Neural cell (in vitro differentiated cells): Measurements from ENCODE around the gene DMRT2. TPM values are rescaled to one million over a fixed set of nuclear protein-coding genes. Genes with fewer than 3 reads are reported as not detected.

Experiments used
- H2AFZ ChIP-seq: fragments of 200-600, 300-800 bp; sonication (generic), shearing (Covaris generic); 2 replicates; pipeline ENCODE4 v1.6.0; 2014; ENCODE audit warnings: low read depth, mild to moderate bottlenecking, antibody characterized with exemption, low read length, moderate library complexity
- H3F3A ChIP-seq: fragments of 200-600 bp; shearing (Covaris generic); 2 replicates; pipeline ENCODE4 v1.6.1; 2016; ENCODE audit warnings: mild to moderate bottlenecking, moderate library complexity, mixed read lengths, antibody characterized with exemption, low read length; ENCODE audit not compliant: insufficient read depth, poor library complexity, severe bottlenecking
- H3K27ac ChIP-seq: fragments of 200-600, 300-800 bp; sonication (generic), shearing (Covaris generic); 2 replicates; pipeline ENCODE4 v1.5.1; 2014; ENCODE audit warnings: mild to moderate bottlenecking, low read length, moderate library complexity
- H3K27me3 ChIP-seq: fragments of 300-800, 200-600 bp; sonication (generic), shearing (Covaris generic); 2 replicates; pipeline ENCODE4 v1.6.0; 2014; ENCODE audit warnings: mild to moderate bottlenecking, low read depth, low read length, moderate library complexity; ENCODE audit not compliant: insufficient read depth
- H3K36me3 ChIP-seq: fragments of 300-800, 200-600 bp; sonication (generic), shearing (Covaris generic); 2 replicates; pipeline ENCODE4 v1.5.1; 2014; ENCODE audit warnings: mild to moderate bottlenecking, antibody characterized with exemption, low read length, moderate library complexity; ENCODE audit not compliant: insufficient read depth
- H3K4me2 ChIP-seq: fragments of 300-800, 200-600 bp; sonication (generic), shearing (Covaris generic); 2 replicates; pipeline ENCODE4 v1.6.0; 2014; ENCODE audit warnings: mild to moderate bottlenecking, low read length
- H3K4me3 ChIP-seq: fragments of 300-800, 200-600 bp; sonication (generic), shearing (Covaris generic); 2 replicates; pipeline ENCODE4 v1.5.1; 2014; ENCODE audit warnings: mild to moderate bottlenecking, low read length, moderate library complexity
- H3K79me2 ChIP-seq: fragments of 200-600 bp; shearing (Covaris generic); replicated peaks from 2 replicates; pipeline ENCODE4 v1.6.0; 2014; ENCODE audit warnings: mild to moderate bottlenecking, low read length, moderate library complexity; ENCODE audit not compliant: insufficient read depth
- H3K9ac ChIP-seq: fragments of 300-800, 200-600 bp; sonication (generic), shearing (Covaris generic); 2 replicates; pipeline ENCODE4 v1.6.1; 2016; ENCODE audit warnings: mild to moderate bottlenecking, low read length, mixed read lengths
- H3K9me2 ChIP-seq: fragments of 200-600 bp; shearing (Covaris generic); 2 replicates; pipeline ENCODE4 v1.6.1; 2016; ENCODE audit warnings: mild to moderate bottlenecking, low read length, mixed read lengths; ENCODE audit not compliant: insufficient read depth
- H3K9me3 ChIP-seq: fragments of 200-600, 300-800 bp; sonication (generic), shearing (Covaris generic); 2 replicates; pipeline ENCODE4 v1.6.1; 2016; ENCODE audit warnings: mild to moderate bottlenecking, mixed run types, low read length, moderate library complexity, mixed read lengths
- H4K20me1 ChIP-seq: fragments of 200-600 bp; shearing (Covaris generic); 2 replicates; pipeline ENCODE4 v1.6.1; 2016; ENCODE audit warnings: mild to moderate bottlenecking, mixed run types; ENCODE audit not compliant: insufficient read depth
- EP300 ChIP-seq: fragments of 450-650 bp; conservative IDR thresholded peaks from 2 replicates; pipeline ENCODE4 v1.6.1; 2014; ENCODE audit warnings: antibody characterized with exemption, mild to moderate bottlenecking, moderate library complexity; ENCODE audit not compliant: poor library complexity, severe bottlenecking
- EZH2 ChIP-seq: fragments of 200-600, 300-800 bp; shearing (Covaris generic), sonication (generic); IDR thresholded peaks from 2 replicates; pipeline ENCODE4 v1.6.1; 2014; ENCODE audit warnings: antibody characterized with exemption, low read length, borderline replicate concordance, mild to moderate bottlenecking; ENCODE audit not compliant: insufficient read depth, poor library complexity, severe bottlenecking
- MXI1 ChIP-seq: fragments of 450-650 bp; conservative IDR thresholded peaks from 2 replicates; pipeline ENCODE4 v1.6.1; 2014; ENCODE audit warnings: antibody characterized with exemption, mild to moderate bottlenecking; ENCODE audit not compliant: poor library complexity, severe bottlenecking
- POLR2AphosphoS5 ChIP-seq: IDR thresholded peaks from 2 replicates; pipeline ENCODE4 v1.6.1; 2012
- RAD21 ChIP-seq: fragments of 450-650 bp; conservative IDR thresholded peaks from 2 replicates; pipeline ENCODE4 v1.6.1; 2014; ENCODE audit warnings: antibody characterized with exemption, mild to moderate bottlenecking, moderate library complexity
- SMC3 ChIP-seq: fragments of 450-650 bp; conservative IDR thresholded peaks from 2 replicates; pipeline ENCODE4 v1.6.1; 2014; ENCODE audit warnings: antibody characterized with exemption, mild to moderate bottlenecking, moderate library complexity; ENCODE audit not compliant: poor library complexity
- TAF1 ChIP-seq: IDR thresholded peaks from 2 replicates; pipeline ENCODE4 v1.6.1; 2012; ENCODE audit warnings: low read depth
- polyA plus RNA-seq: library from polyadenylated mRNA; depleted of rRNA; stranded (reverse); fragments of >200 nt; gene quantifications from 2 replicates; pipeline ENCODE4 v1.2.3, GENCODE V29; 2014
- TF ChIP-seq, protein P1 (sequence below): IDR thresholded peaks from 2 replicates; pipeline ENCODE4 v1.6.1; 2012; ENCODE audit warnings: borderline replicate concordance
- TF ChIP-seq, protein P2 (sequence below): fragments of 450-650 bp; IDR thresholded peaks from 2 replicates; pipeline ENCODE4 v1.5.1; 2014; ENCODE audit warnings: antibody characterized with exemption, mild to moderate bottlenecking, moderate library complexity; ENCODE audit not compliant: poor library complexity, severe bottlenecking

The DMRT2 gene
- polyA plus RNA-seq, 1 donor from 2014 or later, result 0.20 TPM

DNA sequence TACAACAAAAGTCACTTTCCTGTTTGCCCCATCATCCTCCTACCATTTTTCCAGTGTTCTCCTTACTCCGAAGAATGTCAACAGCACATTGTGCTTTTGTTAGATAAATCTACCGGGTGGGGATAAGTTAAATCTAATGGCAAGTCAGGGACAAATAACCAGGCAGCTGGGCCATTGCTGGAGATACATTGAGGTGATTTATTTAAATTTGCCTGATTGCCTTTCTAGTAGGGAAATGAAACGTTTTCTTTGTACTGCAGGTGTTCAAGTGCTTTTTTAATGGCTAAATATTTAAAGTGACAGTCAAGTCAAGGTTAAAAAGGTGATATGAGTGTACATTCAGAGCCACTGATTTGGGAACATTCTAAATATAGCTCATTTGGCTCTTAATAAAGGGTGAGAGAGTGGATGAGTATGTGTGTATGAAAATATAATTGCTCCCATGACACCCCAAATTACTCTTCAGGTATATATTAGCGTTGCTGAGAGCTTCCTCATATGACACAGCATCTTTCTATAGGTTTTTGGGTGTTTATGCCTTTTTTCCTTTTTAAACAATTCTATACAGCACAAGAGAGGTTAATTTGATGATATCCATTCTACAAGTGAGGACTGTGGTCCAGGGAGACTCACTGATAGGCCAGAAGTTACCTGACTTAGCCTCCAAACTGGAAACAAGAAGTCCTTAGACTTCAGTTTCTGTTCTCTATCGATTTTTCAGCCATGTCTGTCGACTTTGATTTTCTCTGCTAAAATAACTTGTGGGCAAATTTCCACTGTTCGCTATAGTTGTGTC is 51.9 kb downstream of the DMRT2 start:
- no peaks in the 10 kb centered on the region for H3K9me3 ChIP-seq
- H3K4me3 ChIP-seq, result no peak overlapping the region
- H3K36me3 ChIP-seq, result no peaks in the 10 kb centered on the region
- H3K4me2 ChIP-seq, result no peak overlapping the region
- no peaks in the 10 kb centered on the region for H3K9me2 ChIP-seq
- H3K9ac ChIP-seq, result no peak overlapping the region
- no peak overlapping the region for H3K27ac ChIP-seq
- no peaks in the 10 kb centered on the region for H3K79me2 ChIP-seq
- H4K20me1 ChIP-seq, result no peaks in the 10 kb centered on the region
- TF ChIP-seq, protein P1, sequence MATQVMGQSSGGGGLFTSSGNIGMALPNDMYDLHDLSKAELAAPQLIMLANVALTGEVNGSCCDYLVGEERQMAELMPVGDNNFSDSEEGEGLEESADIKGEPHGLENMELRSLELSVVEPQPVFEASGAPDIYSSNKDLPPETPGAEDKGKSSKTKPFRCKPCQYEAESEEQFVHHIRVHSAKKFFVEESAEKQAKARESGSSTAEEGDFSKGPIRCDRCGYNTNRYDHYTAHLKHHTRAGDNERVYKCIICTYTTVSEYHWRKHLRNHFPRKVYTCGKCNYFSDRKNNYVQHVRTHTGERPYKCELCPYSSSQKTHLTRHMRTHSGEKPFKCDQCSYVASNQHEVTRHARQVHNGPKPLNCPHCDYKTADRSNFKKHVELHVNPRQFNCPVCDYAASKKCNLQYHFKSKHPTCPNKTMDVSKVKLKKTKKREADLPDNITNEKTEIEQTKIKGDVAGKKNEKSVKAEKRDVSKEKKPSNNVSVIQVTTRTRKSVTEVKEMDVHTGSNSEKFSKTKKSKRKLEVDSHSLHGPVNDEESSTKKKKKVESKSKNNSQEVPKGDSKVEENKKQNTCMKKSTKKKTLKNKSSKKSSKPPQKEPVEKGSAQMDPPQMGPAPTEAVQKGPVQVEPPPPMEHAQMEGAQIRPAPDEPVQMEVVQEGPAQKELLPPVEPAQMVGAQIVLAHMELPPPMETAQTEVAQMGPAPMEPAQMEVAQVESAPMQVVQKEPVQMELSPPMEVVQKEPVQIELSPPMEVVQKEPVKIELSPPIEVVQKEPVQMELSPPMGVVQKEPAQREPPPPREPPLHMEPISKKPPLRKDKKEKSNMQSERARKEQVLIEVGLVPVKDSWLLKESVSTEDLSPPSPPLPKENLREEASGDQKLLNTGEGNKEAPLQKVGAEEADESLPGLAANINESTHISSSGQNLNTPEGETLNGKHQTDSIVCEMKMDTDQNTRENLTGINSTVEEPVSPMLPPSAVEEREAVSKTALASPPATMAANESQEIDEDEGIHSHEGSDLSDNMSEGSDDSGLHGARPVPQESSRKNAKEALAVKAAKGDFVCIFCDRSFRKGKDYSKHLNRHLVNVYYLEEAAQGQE, result no peak
- TF ChIP-seq RAD21, result no peak
- no peak for TF ChIP-seq POLR2AphosphoS5
- no peak for TF ChIP-seq EP300
- TF ChIP-seq, protein P2, sequence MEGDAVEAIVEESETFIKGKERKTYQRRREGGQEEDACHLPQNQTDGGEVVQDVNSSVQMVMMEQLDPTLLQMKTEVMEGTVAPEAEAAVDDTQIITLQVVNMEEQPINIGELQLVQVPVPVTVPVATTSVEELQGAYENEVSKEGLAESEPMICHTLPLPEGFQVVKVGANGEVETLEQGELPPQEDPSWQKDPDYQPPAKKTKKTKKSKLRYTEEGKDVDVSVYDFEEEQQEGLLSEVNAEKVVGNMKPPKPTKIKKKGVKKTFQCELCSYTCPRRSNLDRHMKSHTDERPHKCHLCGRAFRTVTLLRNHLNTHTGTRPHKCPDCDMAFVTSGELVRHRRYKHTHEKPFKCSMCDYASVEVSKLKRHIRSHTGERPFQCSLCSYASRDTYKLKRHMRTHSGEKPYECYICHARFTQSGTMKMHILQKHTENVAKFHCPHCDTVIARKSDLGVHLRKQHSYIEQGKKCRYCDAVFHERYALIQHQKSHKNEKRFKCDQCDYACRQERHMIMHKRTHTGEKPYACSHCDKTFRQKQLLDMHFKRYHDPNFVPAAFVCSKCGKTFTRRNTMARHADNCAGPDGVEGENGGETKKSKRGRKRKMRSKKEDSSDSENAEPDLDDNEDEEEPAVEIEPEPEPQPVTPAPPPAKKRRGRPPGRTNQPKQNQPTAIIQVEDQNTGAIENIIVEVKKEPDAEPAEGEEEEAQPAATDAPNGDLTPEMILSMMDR, result no peak
- no peak for TF ChIP-seq TAF1
- TF ChIP-seq MXI1, result no peak
- no peak overlapping the region for H2AFZ ChIP-seq
- no peaks in the 10 kb centered on the region for H3K27me3 ChIP-seq
- no peaks in the 10 kb centered on the region for H3F3A ChIP-seq

DNA sequence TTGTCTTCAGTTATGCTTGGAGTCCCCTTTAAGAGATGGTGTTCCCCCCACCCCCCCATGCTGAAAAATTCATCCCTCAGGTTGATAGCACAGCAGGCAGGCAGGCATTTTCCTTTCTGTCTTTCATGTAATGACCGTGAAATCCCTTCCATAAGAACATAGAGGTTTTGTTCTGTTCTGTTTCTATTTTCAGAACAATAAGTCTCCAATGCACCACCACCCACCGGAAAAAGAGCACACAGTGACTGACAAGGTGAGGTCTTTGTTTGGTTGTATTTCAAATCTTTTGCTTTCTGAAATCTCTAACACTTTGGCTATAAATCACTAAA is 52.4 kb downstream of the DMRT2 start:
- no peaks in the 10 kb centered on the region for H3K9me3 ChIP-seq
- no peaks in the 10 kb centered on the region for H3K79me2 ChIP-seq
- TF ChIP-seq EZH2, result no peak
- TF ChIP-seq MXI1, result no peak
- TF ChIP-seq SMC3, result no peak
- TF ChIP-seq EP300, result no peak
- TF ChIP-seq, protein P2, result no peak
- no peak for TF ChIP-seq TAF1
- TF ChIP-seq, protein P1, result no peak
- no peak for TF ChIP-seq POLR2AphosphoS5
- TF ChIP-seq RAD21, result no peak
- peak overlapping the region; percentile 2 for H3K4me3 ChIP-seq
- H4K20me1 ChIP-seq, result no peaks in the 10 kb centered on the region
- H2AFZ ChIP-seq, result no peak overlapping the region
- no peak overlapping the region for H3K9ac ChIP-seq
- H3F3A ChIP-seq, result no peaks in the 10 kb centered on the region
- no peaks in the 10 kb centered on the region for H3K36me3 ChIP-seq
- no peak overlapping the region for H3K4me2 ChIP-seq
- H3K27ac ChIP-seq, result no peak overlapping the region
- H3K9me2 ChIP-seq, result no peaks in the 10 kb centered on the region
- no peaks in the 10 kb centered on the region for H3K27me3 ChIP-seq
